Fibroblast of skin of abdomen (primary cell): Measurements from ENCODE around the gene YWHAH. TPM values are rescaled to one million over a fixed set of nuclear protein-coding genes. Genes with fewer than 3 reads are reported as not detected.

Experiments
- DNase-seq: peaks from one replicate; pipeline ENCODE4 v3.0.0-alpha.2; 2013
- polyA plus RNA-seq, 2 experiments: library from polyadenylated mRNA; unstranded; fragments of 120-200 nt; gene quantifications; one replicate each; pipeline ENCODE4 v1.2.1, GENCODE V29; 2013; ENCODE audit not compliant: insufficient read length in 2 of 2

YWHAH gene
- 149 TPM for polyA plus RNA-seq (2013, experiment 1 of 2; ENCODE audit: insufficient read length)
- polyA plus RNA-seq (2013, experiment 2 of 2; ENCODE audit: insufficient read length), result 151 TPM

DNA sequence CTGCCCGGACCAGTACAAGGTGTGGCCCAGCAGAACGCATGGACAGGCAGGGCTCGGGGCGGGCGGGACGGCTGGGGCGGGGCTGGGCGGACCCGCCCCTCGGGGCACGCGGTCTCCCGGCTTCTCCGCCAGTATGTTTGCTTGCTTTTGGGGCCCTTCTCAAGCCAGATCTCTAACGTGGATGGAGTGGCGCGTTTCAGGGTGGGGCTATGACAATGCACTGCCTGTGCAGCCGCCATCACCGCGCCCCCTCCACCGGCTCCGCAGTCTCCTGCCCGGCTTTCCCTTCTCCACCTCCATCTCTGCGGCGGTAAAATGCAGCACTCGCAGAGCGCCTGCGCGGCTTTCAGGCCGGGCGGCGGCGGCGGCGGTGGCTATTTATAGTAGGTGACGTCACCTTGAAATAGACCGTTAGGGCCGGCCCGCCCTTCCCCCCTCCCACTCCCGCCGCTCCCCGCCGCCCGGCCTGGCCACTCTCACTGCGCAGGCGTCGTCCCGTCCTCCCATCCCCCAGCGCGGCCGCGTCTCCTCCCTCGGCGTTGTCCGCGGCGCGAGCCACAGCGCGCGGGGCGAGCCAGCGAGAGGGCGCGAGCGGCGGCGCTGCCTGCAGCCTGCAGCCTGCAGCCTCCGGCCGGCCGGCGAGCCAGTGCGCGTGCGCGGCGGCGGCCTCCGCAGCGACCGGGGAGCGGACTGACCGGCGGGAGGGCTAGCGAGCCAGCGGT, at the start of gene YWHAH:
TSS of gene YWHAH (plus strand) at position 558 of the 722 bp plus-strand sequence. CDS start 199 bp downstream, outside the sequence.
- peak; percentile 94 for DNase-seq

- no peak for DNase-seq
Observed at GRCh38 chr22:31895411-31896123, 48.8 kb upstream of the YWHAH start.

DNA sequence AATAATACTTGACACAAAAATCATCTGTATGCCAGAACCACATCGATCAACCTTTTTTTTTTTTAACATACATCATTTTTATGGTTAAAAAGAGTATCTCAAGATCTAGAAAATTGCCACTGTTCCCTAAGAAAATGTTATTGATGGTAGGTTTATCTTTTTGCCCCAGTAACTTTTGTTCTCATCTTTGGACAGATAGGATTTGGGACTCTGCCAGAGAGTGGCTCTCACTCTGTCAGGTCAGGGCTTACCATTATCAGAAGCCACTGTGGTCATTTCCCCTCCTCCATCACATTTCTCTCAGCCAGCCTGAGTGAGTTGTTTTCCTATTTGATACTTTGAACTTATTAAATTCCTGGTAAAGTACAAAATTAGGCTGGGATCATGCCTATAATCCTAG, 47.9 kb upstream of the YWHAH start:
- DNase-seq, result no peak

- peak; percentile 8 for DNase-seq
Observed at GRCh38 chr22:31897842-31898805, 46.2 kb upstream of the YWHAH start.

DNA sequence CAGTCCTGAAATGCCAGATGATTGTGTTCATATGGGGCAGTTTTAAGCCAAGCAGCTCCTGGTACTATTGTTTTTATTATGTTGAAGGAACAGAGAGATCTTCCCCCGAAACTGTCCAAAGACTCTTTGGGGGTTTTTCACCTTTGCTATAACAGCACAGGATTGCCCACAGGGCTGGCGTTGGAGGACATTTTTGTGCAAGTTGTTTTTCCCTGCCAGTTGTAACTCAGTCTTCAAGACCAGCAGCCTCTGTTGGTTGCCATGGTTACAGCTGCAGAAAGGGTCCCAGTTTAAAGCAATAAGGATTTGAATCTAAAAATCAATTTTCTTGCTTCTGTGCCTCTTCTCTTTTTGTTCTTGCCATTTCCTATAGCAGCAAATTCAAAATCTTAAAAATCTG, 45.4 kb upstream of the YWHAH start:
- DNase-seq, result no peak

GRCh38 chr22:31899669-31900068, 44.7 kb upstream of the YWHAH start:
- DNase-seq, result no peak

DNA sequence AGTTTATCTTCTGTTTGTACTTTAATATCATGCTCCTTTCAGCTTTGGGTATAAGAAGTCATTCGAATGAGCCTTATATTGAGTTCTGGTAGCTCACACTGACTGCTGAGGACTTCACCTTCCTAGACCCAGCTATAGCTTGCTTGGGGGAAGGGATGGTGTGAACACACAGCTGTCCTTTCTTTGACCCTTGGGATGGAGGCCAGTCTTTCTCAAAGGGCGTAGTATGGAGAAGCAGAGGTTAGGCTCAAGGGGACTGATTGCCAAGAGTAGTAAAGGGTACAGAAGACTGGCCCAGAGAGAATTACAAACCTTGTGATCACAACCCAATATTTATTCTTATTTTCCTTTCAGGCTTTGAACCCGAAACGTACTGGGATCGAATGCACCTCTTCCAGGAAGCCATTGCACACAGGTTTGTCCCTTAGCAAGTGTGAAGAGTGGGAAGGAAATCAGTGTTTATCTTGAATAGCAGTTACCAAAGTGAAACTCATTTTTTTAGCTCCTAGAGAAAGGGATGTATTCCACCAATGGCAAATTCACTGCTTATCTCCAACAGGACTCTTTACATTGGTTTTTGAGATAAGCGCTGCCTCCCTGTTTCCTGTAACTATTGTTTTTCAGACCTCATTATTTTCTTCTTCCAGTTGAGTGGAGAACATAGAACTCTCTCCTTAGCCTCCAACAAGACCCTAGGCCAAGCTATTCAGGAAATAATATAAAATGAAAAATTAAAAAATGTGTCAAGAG, 42.8 kb upstream of the YWHAH start:
- DNase-seq, result no peak

GRCh38 chr22:31904651-31905050, 39.7 kb upstream of the YWHAH start:
- no peak for DNase-seq

GRCh38 chr22:31905356-31905755, 39.0 kb upstream of the YWHAH start:
- DNase-seq, result no peak

DNA sequence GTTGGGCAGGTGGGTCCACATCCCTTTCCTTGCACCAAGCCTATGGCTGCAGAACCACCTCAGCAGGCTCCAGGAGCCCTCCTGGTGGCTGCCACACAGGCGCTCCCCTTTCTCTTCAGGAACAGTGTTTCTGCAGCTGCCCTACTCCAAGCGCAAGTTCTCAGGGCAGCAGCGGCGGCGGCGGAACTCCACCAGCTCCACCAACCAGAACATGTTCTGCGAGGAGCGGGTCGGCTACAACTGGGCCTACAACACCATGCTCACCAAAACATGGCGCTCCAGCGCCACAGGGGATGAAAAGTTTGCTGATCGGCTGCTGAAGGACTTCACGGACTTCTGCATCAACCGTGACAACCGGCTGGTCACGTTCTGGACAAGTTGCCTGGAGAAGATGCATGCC, 38.2 kb upstream of the YWHAH start:
- no peak for DNase-seq

DNA sequence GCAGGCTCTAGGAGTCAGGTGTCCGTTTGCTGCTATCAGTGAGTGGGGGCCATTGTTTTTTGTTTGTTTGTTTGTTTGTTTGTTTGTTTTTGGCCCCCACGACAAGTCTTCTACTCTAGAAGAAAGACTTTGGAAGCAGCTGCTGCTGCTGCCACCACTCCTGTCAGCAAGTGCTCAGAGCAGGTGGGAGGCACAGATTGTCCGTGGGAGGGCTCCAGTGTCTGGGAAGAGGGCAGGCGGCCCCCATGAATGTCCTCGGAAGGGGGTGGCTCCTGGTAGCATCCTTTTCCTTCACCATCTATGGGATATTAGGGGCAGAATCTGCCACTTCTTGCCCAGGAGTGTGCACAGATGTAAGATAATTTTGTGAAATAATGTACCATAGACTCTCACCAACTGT, 37.8 kb upstream of the YWHAH start:
- no peak for DNase-seq

- no peak for DNase-seq
Observed at GRCh38 chr22:31909977-31910376, 34.4 kb upstream of the YWHAH start.

- no peak for DNase-seq
Observed at GRCh38 chr22:31911565-31912406, 32.5 kb upstream of the YWHAH start.

DNA sequence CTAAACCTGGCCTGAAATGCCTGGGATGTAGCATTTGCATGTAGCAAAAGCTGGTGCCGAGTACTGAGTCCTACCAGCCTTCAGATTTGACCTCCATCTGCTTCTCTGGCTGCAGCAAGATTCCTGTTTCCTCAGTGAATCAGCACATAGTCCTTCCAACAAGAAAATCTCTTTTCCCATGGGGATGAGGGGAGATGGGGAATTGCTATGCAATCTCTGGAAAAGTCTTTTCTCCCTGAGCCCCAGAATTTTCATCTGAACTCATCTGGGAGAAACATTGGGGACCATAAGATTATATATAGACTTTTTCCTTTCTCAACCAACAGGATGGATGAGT, 32.0 kb upstream of the YWHAH start:
- peak; percentile 49 for DNase-seq

DNA sequence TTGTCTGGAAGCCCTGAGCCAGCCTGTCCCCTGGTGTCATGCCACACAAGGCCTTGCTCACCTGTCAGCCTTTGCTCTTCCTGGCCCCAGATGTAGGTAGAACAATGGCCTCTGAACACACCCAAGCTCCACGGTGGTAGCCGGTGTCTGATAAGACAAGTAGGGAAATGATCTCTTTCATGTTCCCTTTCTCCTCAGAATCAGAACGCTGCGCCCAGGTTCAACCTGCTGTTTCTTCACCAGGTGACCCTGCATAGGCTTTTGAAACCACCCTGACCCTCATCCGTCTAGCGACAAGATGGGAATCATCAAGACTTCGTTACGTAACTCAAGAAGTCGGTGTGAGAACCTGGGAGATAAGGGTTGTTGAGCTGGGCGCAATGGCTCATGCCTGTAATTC, 28.7 kb upstream of the YWHAH start:
- DNase-seq, result no peak

DNA sequence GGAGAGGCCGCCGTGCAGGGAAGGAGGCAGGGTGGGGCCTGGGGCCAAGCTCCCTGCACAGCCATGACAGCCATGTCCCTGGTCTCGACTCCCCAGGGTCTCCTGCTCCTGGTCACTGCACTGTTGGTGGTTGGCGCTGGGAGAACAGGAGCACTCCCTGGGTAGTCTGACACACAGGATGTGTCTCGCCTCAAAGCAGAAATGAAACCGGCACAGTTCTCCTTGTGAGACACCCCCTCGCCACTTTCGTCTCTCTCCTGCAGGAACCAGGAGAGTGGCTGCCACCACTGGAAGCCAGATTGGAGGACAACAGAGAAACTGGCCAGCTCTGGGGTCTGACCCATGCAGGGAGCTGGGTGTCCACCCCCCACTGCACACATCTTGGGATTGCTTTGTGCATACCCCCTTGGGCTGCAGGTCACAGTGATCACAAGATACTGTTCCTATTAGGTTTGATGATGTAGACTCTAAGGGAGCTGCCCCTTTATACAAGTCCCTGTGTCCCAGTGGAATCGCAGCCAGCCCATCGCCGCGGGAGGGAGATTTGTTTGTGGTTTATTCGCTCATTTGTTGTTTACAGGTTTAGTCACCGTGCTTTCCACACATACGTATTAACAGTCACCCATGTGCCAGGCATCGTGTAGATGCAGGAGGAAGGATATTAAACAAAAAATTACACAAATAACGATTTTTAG, 27.0 kb upstream of the YWHAH start:
- DNase-seq, result no peak

GRCh38 chr22:31919730-31920129, 24.6 kb upstream of the YWHAH start:
- DNase-seq, result no peak

DNA sequence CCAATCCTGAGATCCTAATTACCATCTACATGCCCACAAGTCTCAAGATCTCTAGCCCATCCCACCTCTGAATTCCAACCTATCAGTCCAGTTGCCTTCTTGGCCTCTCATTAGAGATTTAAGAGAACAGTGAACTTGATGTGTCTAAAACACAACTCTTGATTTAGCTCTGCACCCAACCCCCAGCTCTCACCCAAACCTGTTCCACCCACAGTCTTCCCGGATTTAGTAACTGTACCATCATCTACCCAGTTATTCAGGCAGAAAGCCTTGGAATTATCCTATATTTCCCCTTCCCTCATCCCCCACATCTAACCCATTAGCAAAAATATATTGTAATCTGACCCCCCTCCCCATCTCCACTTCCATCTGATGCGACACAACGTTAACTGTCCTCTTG, 24.0 kb upstream of the YWHAH start:
- no peak for DNase-seq

GRCh38 chr22:31921106-31921505, 23.2 kb upstream of the YWHAH start:
- DNase-seq, result no peak

- DNase-seq, result no peak
Observed at GRCh38 chr22:31922534-31922933, 21.8 kb upstream of the YWHAH start.

- DNase-seq, result no peak
Observed at GRCh38 chr22:31923136-31923535, 21.2 kb upstream of the YWHAH start.
